HG03196 (cell line): Measurements from ENCODE around the gene HTR5A.

Experiments used
- ATAC-seq: cut with Tn5 transposase; IDR thresholded peaks from one replicate; pipeline ENCODE4 v1.9.1; 2021; ENCODE audit not compliant: unreplicated experiment

The HTR5A gene

DNA sequence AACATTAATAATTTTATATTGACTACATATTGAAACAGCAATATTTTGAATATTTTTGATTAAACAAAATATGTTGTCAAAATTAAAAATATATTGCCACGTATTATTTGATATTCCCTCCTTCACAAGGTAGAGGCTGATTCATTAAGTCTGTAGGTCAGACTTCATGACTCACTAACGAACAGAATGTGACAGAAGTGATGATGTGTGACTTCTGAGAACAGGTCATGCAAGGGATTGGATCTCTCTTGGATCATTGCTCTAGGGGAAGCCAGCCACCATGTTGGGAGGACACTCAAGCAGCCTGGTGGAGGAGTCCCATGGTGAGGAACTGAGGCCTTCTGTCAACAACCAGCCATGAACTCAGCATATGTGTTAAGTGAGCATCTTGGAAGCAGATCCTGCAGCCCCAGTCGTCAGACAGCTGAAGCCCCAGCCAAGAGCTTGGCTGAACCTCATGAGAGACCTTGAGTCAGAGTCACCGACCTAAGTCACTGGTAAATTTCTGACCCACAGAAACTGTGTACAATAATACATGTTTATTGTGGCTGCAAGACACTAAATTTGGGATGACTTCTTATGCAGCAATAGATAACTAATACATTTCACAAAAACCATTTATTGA is 66.6 kb downstream of the HTR5A start:
- no peak for ATAC-seq
